Kidney (tissue), 14 donors: ENCODE data around the gene HEXD. TPM values are rescaled to one million over a fixed set of nuclear protein-coding genes. Genes with fewer than 3 reads are reported as not detected.

Source experiments
- DNase-seq, 5 donors: peaks; one replicate each; pipeline ENCODE4 v3.0.0-alpha.2; 2013 to 2020
- FAIRE-seq: peaks from 2 replicates; lab custom pipeline; 2012; peaks lifted over from hg19 to GRCh38; lab: Jason Lieb, UNC
- H3K27ac ChIP-seq, 2 donors: one replicate each; pipeline ENCODE4 v1.7.0; 2013; ENCODE audit warnings: low read depth in 2 of 2, low read length in 2 of 2, inconsistent platforms in 1 of 2
- H3K27me3 ChIP-seq: one replicate; pipeline ENCODE4 v1.7.1; 2013; ENCODE audit warnings: low read length, inconsistent platforms; ENCODE audit not compliant: control insufficient read depth, insufficient read depth
- H3K36me3 ChIP-seq, 3 donors: one replicate each; pipeline versions ENCODE4 v1.7.0 to v1.7.1; 2013; ENCODE audit warnings: low read length in 3 of 3, control low read depth in 1 of 3, inconsistent platforms in 1 of 3; ENCODE audit not compliant: insufficient read depth in 3 of 3, control insufficient read depth in 2 of 3
- H3K4me1 ChIP-seq, 3 donors: one replicate each; pipeline versions ENCODE4 v1.7.0 to v1.7.1; 2013; ENCODE audit warnings: low read length in 3 of 3, inconsistent platforms in 1 of 3, low read depth in 1 of 3; ENCODE audit not compliant: control insufficient read depth in 2 of 3, insufficient read depth in 2 of 3
- H3K4me3 ChIP-seq, 3 donors: one replicate each; pipeline versions ENCODE4 v1.7.0 to v1.8.1; 2013; ENCODE audit warnings: low read length in 3 of 3, control low read depth in 1 of 3, inconsistent platforms in 1 of 3
- H3K9ac ChIP-seq, 3 donors: one replicate each; pipeline versions ENCODE4 v1.7.0 to v1.7.1; 2013; ENCODE audit warnings: low read length in 3 of 3, control low read depth in 1 of 3, inconsistent platforms in 1 of 3
- H3K9me3 ChIP-seq, 3 donors: one replicate each; pipeline versions ENCODE4 v1.7.0 to v1.7.1; 2013; ENCODE audit warnings: low read length in 3 of 3, control low read depth in 1 of 3, inconsistent platforms in 1 of 3; ENCODE audit not compliant: control insufficient read depth in 2 of 3, insufficient read depth in 1 of 3
- CTCF ChIP-seq: IDR thresholded peaks from 3 replicates; pipeline ENCODE4 v1.5.1; 2012; ENCODE audit warnings: mild to moderate bottlenecking, moderate library complexity, borderline replicate concordance; ENCODE audit not compliant: insufficient read depth; ENCODE audit errors: extremely low read depth
- intact Hi-C: fragments of 100-400 bp; cut with DNase I; formaldehyde crosslinking; loops from one replicate; pipeline ENCODE4 v1.11.1; 2022
- polyA plus RNA-seq: library from polyadenylated mRNA; stranded (reverse); fragments of 350-450 nt; fragmentation: Illumina TruSeq; extraction: RNeasy Lipid Tissue Mini Kit (QIAGEN cat#74804); gene quantifications from one replicate; pipeline ENCODE4 v1.2.3, GENCODE V29; 2014; ENCODE audit warnings: low read depth, low replicate concordance; ENCODE audit not compliant: insufficient read depth
- total RNA-seq: library from RNA; stranded (reverse); fragmentation: NEBNext Ultra II Directional; extraction: Animal tissue kit (Norgen Biotek cat#: 25700); gene quantifications from one replicate; pipeline ENCODE4 v1.2.1, GENCODE V29; 2021
- donor health status: control.
- donor health status: control.
- donor health status: control.
- donor health status: control.
- donor health status: control.
- donor health status: DM: yes; HTN: yes; CAD: no.
- donor health status: Normal renal cell carcinoma (clear cell type).

HEXD gene
- total and polyA plus RNA-seq, 2 donors from 2014 or later = 39.2 to 42.0 TPM

GRCh38 chr17:82434216-82434565, 16.0 kb downstream of the HEXD start:
- DNase-seq (peak in 1 of 5 donors; percentile 44), FAIRE-seq (no peak)
- Histone ChIP-seq H3K9me3 (no peaks in the 10 kb centered on the region), H3K4me3 (no peak overlapping the region), H3K27ac (no peak overlapping the region), H3K4me1 (no peaks in the 10 kb centered on the region), H3K9ac (no peak overlapping the region), H3K27me3 (no peaks in the 10 kb centered on the region), H3K36me3 (peaks cover 0 to 6% (median 0%) of the 10 kb centered on the region in 3 donors)
- TF ChIP-seq CTCF = no peak
- intact Hi-C loops = no loop called here

GRCh38 chr17:82435103-82435502, 17.0 kb downstream of the HEXD start:
- Histone ChIP-seq H3K36me3 (peaks cover 0 to 5% (median 0%) of the 10 kb centered on the region in 3 donors), H3K4me3 (no peak overlapping the region), H3K4me1 (no peaks in the 10 kb centered on the region), H3K27me3 (no peaks in the 10 kb centered on the region), H3K9me3 (no peaks in the 10 kb centered on the region), H3K27ac (no peak overlapping the region), H3K9ac (no peak overlapping the region)
- intact Hi-C loops = no loop called here
- no peak for TF ChIP-seq CTCF
- DNase-seq = peak in 1 of 5 donors; percentile 63
- no peak for FAIRE-seq

- no peak for TF ChIP-seq CTCF
- intact Hi-C loops = no loop called here
Observed at GRCh38 chr17:82435601-82436583, 17.7 kb downstream of the HEXD start.

More at GRCh38 chr17:82435601-82436583, 17.7 kb downstream of the HEXD start:
- H3K36me3 ChIP-seq = peaks cover 0 to 4% (median 0%) of the 10 kb centered on the region in 3 donors
- no peak overlapping the region for H3K27ac ChIP-seq
- no peak overlapping the region for H3K4me3 ChIP-seq
- no peaks in the 10 kb centered on the region for H3K9me3 ChIP-seq
- no peak overlapping the region for H3K9ac ChIP-seq
- no peak for FAIRE-seq
- DNase-seq = peak; percentile 70 to 86 (median 79)
- no peaks in the 10 kb centered on the region for H3K4me1 ChIP-seq
- no peaks in the 10 kb centered on the region for H3K27me3 ChIP-seq
